Cortex of kidney (tissue), 1 donor: ENCODE results near the gene ENDOU.

Experiments
- DNase-seq: peaks from one replicate; lab custom pipeline; 2025; lab: John Stamatoyannopoulos, UW

Gene ENDOU

DNA sequence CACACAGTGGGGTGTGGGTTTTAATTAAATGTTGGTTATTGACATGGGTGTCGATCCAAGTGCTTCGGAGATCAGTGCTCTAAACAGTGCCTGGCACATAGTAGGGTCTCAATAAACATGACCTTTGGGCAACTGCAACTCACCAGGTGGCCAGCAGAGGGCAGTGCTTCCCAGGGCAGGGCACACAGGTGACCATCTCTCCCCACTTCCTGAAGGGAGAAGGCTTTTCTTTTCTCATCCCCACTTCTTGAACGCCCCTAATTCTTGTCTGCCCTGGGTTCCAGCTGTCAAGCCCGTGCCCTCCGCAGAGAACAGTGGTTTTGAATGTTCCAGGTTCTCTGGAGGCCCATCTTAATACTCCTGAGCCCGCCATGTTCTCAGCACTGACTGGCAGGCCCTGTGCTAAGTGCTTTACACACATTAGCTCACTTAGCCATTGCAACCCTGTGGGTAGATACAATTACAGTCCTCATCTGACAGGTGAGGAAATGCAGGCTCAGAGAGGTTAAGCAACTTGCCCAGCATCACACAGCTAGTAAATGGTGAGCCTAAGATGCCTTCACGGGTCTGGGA is 17.0 kb upstream of the ENDOU start:
- no peak for DNase-seq

DNA sequence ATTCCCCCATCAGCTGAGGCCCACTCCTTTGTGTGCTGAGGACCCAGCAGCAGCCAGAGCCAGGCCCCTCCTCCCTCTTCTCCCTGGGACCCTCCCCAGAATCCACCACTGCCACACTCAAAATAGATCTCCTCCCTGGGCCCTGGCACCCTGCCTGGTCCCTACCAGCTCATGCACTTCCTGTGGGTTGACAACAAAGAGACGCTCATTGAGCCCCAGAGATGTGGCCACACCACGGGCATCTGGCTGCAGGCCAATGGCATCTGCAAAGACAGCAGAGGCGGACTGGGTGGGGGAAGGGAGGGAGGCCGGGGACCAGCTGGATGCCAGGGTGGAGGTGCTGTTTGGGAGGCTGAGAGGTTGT is 16.0 kb upstream of the ENDOU start:
- no peak for DNase-seq

DNA sequence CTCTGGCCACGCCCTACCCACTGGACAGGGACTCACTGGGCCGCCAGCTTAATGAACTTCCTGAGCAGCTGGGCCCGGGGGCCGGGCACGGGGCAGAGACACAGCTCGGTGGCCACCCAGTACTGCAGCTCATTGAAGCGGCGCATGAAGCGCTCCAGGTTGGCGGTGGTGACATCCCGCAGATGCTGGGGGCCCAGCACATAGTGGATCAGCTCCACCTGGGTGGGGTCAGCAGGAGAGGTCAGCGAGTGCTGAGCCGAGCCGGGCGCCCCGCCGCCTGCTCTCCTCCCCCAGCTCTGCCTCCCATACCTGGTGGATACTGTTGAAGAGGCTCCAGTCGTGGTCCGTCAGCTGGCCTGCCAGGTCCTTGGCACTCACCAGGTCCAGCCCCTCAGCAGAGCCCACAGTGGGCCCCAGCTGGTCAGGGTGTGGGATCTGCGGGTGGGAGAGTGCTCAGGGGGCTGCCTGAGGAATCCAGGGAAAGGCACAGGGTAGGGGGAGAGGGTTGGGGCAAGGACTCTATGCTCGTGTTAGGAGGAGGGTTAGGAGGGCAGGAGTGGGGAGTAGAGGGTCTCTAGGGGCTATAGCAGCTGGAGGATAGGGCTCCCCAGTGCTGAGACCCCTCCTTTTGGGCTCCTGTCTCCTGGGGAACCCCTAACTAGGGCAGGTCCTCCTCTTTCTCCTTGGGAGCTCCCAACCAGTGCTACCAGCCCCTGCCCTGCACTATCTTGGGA is 15.5 kb upstream of the ENDOU start:
- no peak for DNase-seq

DNA sequence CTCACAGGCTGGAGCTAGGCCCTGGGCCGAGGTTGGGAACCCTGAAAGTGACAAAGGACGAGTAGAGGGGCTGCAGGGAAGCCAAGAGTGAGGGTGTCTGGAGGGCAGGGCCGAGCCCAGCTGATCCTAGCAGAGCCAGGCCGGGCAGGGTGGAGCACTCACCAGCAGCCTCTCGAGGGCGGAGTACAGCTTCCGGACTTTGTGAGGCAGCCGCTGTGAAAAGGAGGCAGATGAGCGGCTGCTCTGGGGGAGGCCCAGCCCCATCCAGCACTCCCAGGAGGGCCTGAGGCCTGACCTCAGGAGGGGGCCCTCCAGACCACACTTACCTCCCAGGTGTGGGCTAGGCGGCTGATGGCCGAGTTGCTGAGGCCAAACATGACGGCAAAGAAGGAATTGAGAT is 14.7 kb upstream of the ENDOU start:
- DNase-seq, result no peak

DNA sequence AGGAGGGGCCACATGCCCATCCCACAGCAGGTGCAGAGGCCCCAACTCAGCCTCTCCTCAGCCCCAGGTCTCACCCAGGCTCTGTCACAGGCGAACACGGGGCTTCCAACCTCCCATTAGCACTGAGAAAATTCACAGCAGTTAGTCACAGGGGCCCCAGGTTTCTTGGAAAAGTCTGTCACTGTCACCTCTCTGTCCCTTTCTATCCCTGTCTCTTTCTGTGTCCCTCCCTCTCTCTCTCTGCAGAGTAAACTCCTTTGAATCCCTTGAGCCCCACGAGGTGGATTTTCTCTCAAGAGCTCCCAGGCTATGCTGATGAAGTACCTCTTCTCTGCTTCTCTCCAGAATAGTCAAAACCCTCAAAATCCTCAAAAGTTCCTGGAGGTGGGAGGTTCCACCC is 14.0 kb upstream of the ENDOU start:
- no peak for DNase-seq

DNA sequence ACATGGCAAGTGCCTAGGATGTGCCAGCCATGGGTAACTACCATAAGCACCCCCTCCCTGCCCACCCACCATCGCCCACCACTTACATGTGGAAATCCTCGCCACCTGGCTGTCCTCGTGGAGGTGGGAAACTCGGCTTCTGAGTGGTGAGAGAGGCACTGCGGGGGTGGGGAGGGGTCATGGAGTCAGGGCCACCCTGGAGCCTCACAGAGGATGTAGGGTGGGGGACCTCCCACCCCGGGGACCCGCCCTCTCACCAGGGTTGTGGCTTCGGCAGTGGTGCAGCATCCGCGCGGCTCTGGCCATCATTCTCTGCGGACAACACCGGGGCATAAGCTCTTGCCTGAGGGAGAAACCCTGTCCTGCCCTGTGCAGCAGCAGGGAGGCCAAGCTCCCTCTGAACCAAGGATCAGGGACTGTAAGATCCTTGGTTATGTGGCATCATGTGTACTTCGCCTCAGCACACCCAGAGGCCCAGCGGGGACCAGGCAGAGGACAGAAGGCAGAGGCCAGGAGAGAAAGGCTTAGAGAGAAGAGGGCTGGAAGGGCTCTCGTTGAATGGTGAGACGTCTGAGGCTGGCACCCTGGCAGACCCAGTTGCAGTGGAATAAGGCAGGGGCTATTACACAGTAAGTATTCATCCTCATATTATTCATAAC is 12.8 kb upstream of the ENDOU start:
- DNase-seq, result no peak

DNA sequence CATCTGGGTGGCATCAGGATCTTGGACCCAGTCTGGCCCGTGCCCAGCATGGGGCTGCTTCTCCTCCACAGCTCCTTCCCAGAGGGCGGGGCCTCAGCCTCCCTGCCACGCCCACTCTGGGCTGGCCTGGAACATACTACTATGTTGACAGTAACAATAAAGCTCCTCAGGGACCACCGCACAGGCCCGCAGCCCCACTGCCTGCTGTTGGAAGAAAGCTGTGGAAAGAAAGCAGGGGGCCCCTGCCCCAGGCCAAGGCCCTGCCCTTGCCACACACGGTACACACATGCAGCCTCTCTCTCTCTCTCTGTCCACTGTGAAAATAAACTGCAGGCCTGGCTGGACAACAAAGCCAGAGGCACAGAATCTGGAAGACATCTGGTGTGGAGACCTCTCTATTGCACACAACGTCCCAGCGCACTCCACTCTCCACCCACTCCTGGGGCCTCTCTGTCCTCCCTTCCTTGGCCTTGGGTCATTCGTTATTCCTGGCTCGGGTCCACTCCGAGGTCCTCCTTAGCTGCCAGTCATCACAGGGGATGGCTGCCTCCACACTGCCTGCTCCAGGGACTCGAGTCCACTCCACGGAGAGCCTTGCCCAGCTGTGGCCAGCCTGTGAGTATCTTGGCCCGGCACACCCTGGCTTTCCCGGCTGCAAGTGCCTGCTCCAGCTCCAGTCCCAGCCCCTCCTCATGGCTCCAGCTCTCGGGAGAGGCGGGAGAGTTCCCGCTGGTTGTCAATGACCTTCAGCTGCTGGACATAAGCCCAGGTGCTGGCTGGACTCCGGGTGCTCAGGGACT is 11.8 kb upstream of the ENDOU start:
- no peak for DNase-seq

DNA sequence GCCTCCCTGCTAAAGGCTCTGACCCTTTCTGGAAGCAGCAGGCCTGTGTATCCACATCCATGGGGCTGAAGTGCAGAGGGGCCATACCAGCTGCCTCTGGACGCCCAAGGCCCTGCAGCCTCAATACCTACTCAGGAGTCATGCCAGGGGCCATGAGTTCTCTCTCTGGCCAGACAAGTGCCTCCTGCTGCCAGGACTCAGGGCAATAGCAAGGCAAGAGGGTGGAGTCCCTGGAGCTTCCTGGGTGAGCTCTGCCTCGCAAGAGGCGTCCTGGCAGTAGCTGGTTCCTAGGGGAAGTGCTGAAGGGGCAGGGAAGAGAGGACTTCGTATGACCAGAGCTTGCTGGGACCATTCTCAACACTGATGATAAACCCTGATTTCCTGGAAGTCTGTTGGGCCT is 10.9 kb upstream of the ENDOU start:
- no peak for DNase-seq

DNA sequence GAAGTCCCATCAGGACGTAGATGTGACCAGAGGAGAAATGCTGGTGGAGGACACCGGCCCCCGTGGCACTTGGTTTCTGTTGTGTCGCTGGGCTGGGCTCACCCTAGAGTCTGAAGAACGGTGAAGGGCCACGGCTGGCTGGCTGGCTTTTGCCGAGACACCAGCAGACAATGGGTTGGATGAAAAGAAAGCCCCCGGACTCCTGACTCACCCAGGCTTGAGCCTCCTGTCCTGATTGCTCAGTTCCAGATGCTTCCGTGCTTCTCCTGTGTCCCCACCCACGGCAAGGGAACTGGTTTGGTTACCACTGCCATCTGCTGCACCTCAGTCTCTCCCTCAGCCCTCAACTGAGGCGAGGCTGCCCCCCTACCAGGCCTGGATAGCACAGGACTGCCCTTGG is 10.4 kb upstream of the ENDOU start:
- no peak for DNase-seq

DNA sequence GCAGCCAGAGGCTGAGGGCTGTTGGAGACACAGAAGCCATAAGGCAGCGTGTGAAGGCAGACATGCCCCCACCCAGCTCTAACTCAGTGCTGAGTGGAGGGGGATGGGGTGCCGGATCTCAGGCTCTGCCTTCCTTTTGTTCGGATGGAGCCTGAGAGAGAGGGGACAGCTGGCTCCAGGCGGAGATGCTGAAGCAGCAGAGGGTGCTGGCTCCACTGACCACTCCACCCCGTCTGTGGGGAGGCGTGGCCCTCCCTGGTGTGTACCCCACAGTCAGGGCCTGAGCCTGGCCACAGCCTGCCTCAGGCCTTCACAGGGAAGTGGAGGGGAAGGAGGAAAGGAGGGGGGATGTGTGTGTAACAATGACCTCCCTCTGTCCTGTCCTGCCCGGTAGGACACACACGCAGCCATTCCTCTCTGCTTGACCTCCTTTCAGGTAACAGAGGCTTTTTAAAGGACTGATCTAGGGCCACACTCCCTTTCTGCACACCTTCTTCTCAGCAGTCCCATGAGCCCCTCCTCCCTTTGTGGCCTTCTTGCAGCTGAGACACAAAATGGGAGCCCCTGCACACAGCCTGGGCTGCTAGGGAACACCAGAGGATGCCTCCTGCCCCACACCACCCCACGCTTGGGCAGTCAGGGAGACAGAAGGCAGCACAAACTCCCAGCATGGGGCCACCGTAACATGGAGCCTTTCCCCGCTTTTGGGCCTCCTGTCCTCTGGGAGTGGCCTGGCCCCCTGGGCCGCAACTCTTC is 9.6 kb upstream of the ENDOU start:
- no peak for DNase-seq

DNA sequence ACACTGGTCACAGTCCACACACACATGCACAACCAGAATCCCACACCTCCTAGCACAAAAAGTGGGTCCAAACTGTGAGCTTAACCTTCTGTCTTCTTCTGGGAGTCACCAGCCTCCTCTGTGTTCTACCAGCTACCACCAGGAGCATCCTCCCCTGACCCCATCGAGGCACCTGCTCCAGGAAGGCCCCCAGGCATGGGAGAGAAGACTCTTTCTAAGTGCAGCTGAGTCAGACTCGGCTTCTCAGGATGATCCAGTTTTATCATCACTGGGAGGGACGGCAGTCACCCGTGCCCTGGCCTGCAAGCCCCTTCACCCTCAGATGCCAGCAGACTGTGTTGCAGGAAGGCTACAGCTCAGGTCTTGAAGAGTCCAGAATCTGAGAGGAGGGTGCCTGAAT is 7.9 kb upstream of the ENDOU start:
- DNase-seq, result no peak

DNA sequence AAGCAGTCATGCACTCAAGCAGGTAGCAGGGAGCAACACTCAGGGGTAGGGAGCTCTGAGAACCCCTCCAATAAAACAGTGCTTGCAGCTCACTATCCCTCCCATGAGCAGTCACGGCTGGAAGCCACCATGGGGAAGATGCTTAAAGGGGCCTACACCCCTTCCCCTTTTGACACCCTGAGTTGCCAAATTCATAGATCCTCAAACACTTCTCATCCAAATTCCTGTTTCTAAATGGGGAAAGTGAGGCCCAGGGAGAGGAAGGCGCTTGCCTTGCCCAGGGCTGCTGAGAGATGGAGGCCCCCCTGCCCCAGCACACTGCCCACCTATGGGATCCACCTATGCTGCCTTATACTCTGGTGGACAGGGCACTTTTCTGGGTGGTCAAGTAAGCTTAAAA is 7.2 kb upstream of the ENDOU start:
- no peak for DNase-seq

DNA sequence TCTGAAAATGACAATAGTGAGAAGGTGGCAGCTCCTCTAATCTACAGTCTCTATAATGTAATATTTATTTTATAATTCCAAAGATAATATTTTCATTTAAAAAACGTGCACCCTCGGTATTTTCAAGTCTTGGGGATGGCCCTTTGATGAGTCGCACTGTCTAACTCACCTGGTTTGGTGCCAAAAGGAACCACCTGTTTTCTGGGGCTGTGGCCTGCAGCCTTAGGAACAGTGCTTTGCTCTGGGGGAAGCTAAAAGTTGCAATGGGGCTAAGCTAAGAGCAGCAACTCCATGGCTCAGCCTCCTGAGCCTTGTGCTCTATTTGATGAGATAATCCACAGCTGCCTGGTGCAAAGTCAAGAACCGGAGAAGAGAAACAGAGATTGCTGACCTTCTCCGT is 6.4 kb upstream of the ENDOU start:
- DNase-seq, result no peak

DNA sequence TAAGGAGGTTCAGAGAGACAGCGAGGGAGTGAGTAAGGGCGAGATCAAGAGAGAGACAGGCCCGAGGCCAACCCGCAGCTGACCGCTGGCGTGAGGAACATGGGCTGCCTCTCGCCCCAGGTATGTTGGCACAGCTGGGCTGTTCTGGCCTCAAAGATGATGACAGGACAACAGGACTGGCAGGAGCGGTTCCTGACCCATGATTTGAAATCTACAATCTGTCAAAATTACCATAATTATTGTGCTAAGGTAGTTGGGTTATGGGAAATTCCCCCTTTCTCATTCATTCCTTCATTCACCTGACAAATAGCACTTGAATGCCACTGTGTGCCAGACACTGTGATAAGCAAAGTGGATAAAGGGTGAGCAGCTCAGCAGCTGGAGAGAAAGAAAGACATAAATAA is 5.1 kb upstream of the ENDOU start:
- DNase-seq, result no peak

DNA sequence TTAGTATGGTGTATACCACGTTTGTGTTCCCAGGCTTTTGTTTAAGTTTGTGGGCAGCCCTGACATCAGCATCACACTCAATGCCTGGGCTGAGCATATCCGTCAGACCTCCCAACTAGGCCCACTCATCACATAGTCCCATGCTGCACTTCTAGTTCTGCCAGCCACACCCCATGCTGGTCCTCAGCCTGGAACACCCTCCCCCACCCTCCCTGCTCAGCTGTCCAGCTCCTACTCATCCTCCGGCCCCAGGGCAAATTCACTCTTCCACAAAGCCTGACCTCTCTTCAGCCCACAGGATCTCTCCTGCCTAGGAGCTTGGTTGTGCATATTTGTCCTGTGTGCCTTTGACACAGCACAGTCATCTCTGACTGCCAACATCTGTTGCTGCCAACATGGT is 3.9 kb upstream of the ENDOU start:
- no peak for DNase-seq

DNA sequence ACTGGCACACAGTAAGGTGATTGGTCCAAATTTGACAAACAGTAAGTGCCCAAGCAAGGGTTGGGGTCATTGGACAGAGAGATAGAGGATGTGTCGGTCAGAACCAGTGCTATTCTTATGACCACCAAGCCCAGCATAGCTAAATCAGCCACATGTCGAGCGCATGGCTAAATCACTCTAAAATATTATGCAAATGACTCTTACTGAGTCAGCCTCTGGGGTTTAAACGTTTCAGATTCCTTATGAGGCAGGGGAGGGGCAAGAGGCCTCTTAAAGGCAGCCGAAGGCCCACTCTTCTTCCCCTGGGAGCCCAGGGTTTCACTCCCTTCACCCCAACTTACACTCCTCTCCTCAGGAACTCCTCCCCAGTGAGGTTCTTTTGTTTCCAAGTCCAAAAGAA is 603 bp upstream of the ENDOU start:
- no peak for DNase-seq

DNA sequence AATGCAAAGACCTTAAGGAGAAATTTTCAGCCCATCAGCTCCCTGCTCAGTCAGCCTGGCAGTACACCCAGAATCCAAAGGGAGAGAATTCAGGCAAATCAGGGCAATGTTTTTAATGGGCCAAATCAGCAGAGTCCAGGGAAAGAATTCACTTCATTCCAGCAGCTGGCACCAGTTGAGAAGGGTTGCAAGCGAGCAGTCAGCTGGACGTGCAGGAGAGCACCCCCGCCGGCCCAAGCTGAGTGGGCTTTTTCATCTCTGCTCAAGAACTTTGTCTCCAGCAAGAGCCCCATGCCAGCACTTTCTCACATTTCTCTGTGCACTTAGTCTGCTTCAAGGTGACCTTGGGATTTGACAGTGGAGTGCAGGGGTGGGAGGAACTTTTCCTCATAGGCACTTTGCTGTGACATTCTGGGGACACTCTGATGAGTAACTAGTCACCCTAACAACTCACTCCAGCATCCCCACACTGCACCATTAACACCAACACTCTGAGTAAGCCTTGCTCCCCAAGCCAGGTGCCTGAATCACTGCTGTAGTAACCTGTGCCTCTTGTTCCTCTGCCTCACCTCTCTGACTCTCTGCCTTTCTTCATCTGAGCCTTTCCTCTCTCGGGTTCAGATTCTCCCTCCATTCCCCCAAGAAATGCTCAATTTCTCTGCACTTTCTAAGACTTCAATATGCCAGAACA is 2.2 kb downstream of the ENDOU start:
- DNase-seq, result no peak

DNA sequence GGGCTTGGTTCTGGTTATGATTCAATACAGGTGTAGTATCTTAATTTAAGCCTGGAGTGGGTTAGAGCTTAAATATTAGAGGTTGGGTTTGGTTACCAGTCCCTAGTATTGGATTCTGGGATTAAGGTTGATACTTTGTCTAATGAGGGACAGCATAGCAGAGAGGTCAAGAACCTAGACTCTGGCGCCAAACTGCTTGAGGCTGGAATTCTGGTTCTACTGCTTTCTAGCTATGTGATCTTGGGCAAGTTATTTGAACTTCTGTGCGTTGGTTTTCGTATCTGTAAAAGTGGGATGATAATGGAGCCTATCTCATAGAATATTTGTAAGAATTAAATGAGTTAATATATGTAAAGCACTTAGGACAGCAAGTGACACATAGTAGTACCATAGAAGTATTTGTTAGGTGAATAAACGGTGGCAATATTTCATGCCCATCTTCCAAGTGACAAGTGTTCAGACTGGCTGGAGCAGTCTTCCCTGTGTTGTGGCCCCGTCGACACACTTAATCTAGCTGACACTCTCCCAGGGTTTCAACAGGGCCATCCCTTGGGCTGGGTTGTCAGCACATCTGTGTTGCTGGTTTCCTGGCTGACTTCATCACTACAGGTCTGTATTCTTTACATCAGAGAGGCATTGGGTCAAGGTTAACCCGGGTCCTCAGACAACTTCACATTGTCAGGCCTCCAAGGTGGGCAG is 3.0 kb downstream of the ENDOU start:
- DNase-seq, result no peak

DNA sequence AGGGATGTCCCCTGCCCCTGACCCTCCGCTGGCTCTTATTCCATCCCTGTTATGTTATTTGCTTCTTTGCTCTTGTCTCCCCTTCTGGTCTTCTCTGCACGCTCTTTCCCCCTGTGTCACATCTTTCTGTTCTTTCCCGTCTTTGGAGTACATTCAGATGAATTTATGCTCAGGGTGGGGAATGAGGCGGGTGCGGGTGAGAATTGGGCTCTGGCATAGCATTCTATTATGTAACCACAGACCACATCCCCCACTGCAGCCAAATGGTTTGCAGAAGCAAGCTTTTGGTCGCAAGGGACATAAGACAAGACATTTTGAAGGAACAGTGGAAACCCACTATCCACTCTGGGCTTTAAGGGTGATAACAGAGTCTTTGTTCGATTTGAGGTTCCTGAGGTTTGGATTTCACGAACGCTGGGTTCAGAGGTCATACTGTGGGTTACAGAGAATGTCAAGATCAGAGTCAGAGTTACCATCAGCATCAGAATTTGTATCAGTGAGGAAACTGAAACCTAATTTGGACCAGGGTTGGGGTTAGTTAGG is 3.8 kb downstream of the ENDOU start:
- DNase-seq, result no peak

DNA sequence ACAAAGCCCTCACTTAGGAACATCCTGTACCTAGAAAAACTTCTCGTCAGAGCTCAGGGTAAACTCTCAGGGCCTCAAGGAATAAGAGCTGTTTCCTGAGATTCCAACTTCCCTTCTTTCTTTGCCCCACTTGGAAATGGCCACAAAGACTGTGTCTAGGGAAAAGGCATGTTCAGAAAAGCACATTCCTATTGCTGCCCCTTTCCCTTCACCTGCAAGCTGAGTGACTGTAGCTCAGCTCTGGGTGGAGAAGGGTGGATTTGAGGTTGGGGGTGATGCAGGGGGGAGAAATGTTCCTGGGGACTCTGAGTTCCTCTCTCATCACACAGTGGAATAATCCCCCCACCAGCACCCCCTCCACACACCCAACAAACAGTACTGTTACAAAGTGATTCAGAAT is 6.8 kb downstream of the ENDOU start:
- no peak for DNase-seq
